ENCODE results near the gene SSX2.
"Not testable (repeated sequence)": the region's sequence is repeated elsewhere in the genome, so short reads cannot be mapped to it uniquely, and the experiment has no call there.

DNA sequence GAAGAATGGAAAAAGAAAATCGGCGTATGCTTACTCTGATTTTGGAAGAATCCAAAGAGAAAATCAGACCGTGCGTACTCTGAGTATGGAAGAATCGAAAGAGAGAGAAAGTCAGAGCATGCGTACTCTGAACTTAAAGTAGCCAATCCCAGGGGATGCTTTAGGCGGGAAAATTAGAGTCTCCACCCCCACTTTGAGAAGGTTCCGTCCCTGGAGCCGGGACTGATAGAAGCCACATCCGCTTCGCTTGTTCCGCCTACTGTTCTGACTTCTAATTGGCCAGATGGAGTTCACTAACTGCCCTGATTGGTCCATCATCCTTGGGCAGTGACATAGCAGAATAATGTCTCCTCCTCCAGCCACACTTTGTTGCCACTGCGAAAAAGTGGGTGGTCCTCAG is at the start of gene SSX2:
- TF ChIP-seq, protein P1, sequence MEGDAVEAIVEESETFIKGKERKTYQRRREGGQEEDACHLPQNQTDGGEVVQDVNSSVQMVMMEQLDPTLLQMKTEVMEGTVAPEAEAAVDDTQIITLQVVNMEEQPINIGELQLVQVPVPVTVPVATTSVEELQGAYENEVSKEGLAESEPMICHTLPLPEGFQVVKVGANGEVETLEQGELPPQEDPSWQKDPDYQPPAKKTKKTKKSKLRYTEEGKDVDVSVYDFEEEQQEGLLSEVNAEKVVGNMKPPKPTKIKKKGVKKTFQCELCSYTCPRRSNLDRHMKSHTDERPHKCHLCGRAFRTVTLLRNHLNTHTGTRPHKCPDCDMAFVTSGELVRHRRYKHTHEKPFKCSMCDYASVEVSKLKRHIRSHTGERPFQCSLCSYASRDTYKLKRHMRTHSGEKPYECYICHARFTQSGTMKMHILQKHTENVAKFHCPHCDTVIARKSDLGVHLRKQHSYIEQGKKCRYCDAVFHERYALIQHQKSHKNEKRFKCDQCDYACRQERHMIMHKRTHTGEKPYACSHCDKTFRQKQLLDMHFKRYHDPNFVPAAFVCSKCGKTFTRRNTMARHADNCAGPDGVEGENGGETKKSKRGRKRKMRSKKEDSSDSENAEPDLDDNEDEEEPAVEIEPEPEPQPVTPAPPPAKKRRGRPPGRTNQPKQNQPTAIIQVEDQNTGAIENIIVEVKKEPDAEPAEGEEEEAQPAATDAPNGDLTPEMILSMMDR (IDR thresholded peaks at IDR 0.05): not testable (repeated sequence)
- TF ChIP-seq POLR2A (IDR thresholded peaks at IDR 0.05): not testable (repeated sequence)
